WTC11 (cell line): ENCODE data around the gene RNF126. TPM values are rescaled to one million over a fixed set of nuclear protein-coding genes. Genes with fewer than 3 reads are reported as not detected.

Source experiments
- ATAC-seq: fragments of 200-7000 bp; cut with Tn5 transposase; 2 replicates; pipeline ENCODE4 v1.10.0; 2021; ENCODE audit warnings: mild to moderate bottlenecking, moderate library complexity
- CTCF ChIA-PET: fragments of 300-600 bp; sonication (Branson Sonifier 250); formaldehyde crosslinking; loops from one replicate; lab custom pipeline; 2021; ENCODE audit warnings: antibody characterized with exemption; lab: Charles Lee
- POLR2A ChIA-PET: fragments of 350-600 bp; sonication (Branson Sonifier 250); formaldehyde crosslinking; loops from one replicate; lab custom pipeline; 2021; ENCODE audit warnings: antibody characterized with exemption; lab: Charles Lee
- DNase-seq: peaks from one replicate; pipeline ENCODE4 v3.0.0; 2021; ENCODE audit warnings: low spot score
- H3K27ac Mint-ChIP-seq: 2 replicates; pipeline ENCODE4 v1.8.0; 2021; ENCODE audit warnings: mixed read lengths
- H3K27me3 Mint-ChIP-seq: 2 replicates; pipeline ENCODE4 v1.8.0; 2021; ENCODE audit warnings: low read depth, mild to moderate bottlenecking, moderate library complexity, mixed read lengths
- H3K36me3 Mint-ChIP-seq: 2 replicates; pipeline ENCODE4 v1.8.0; 2021; ENCODE audit warnings: mixed read lengths
- H3K4me1 Mint-ChIP-seq: 2 replicates; pipeline ENCODE4 v1.8.0; 2022; ENCODE audit warnings: mixed read lengths
- H3K4me3 Mint-ChIP-seq: 2 replicates; pipeline ENCODE4 v1.8.0; 2021; ENCODE audit warnings: mild to moderate bottlenecking, moderate library complexity, mixed read lengths
- H3K9me3 Mint-ChIP-seq: 2 replicates; pipeline ENCODE4 v1.8.0; 2021; ENCODE audit warnings: mixed read lengths
- CREB1 ChIP-seq: sonication (generic); formaldehyde crosslinking; IDR thresholded peaks from 2 replicates; pipeline ENCODE4 v1.8.0; 2023; ENCODE audit warnings: mild to moderate bottlenecking, missing genetic modification reagents
- CTCF ChIP-seq: fragments of 200-600 bp; IDR thresholded peaks from 2 replicates; pipeline ENCODE4 v1.8.0; 2022; ENCODE audit warnings: antibody characterized with exemption
- ELF4 ChIP-seq: sonication (generic); formaldehyde crosslinking; IDR thresholded peaks from 2 replicates; pipeline ENCODE4 v1.8.1; 2022; ENCODE audit warnings: low read depth, mild to moderate bottlenecking, moderate library complexity, missing genetic modification reagents
- HMGA2 ChIP-seq: fragments of 250-450 bp; sonication (Bioruptor Pico); IDR thresholded peaks from 2 replicates; pipeline ENCODE4 v1.4.0; 2021; ENCODE audit warnings: mild to moderate bottlenecking, moderate library complexity
- MAX ChIP-seq: sonication (generic); formaldehyde crosslinking; IDR thresholded peaks from 2 replicates; pipeline ENCODE4 v1.8.0; 2022; ENCODE audit warnings: mild to moderate bottlenecking, missing genetic modification reagents
- MXD4 ChIP-seq: fragments of 250-450 bp; sonication (Bioruptor Pico); IDR thresholded peaks from 2 replicates; pipeline ENCODE4 v1.8.0; 2021; ENCODE audit warnings: mild to moderate bottlenecking, moderate library complexity, borderline replicate concordance
- PRDM15 ChIP-seq: sonication (generic); formaldehyde crosslinking; IDR thresholded peaks from 2 replicates; pipeline ENCODE4 v1.8.0; 2022; ENCODE audit warnings: missing genetic modification reagents
- SOX15 ChIP-seq: fragments of 250-450 bp; sonication (Bioruptor Pico); IDR thresholded peaks from 2 replicates; pipeline ENCODE4 v1.9.0; 2021; ENCODE audit warnings: mild to moderate bottlenecking
- ZBTB21 ChIP-seq: sonication (generic); formaldehyde crosslinking; IDR thresholded peaks from 2 replicates; pipeline ENCODE4 v1.8.1; 2023; ENCODE audit warnings: mild to moderate bottlenecking, missing genetic modification reagents, borderline replicate concordance
- ZNF121 ChIP-seq: sonication (generic); formaldehyde crosslinking; IDR thresholded peaks from 2 replicates; pipeline ENCODE4 v1.8.0; 2023; ENCODE audit warnings: missing genetic modification reagents
- ZNF317 ChIP-seq: sonication (generic); formaldehyde crosslinking; IDR thresholded peaks from 2 replicates; pipeline ENCODE4 v1.8.1; 2023; ENCODE audit warnings: low read depth, mild to moderate bottlenecking, moderate library complexity, missing genetic modification reagents, borderline replicate concordance
- ZNF512 ChIP-seq: sonication (generic); formaldehyde crosslinking; IDR thresholded peaks from 2 replicates; pipeline ENCODE4 v1.8.1; 2022; ENCODE audit warnings: missing genetic modification reagents, borderline replicate concordance
- ZNF671 ChIP-seq: fragments of 250-450 bp; sonication (Bioruptor Pico); IDR thresholded peaks from 2 replicates; pipeline ENCODE4 v1.8.0; 2021; ENCODE audit warnings: mild to moderate bottlenecking
- total RNA-seq: library from RNA; stranded (reverse); gene quantifications from 3 replicates; pipeline ENCODE4 v1.2.3, GENCODE V29; 2021

Gene RNF126
- total RNA-seq, 1 experiment from 2014 or later = 84.4 TPM

GRCh38 chr19:644789-645188 lies 18.2 kb downstream of the RNF126 start:
- ATAC-seq = no peak
- POLR2A ChIA-PET = no interaction called here
- CTCF ChIA-PET = interaction anchor here (0.8 kb wide), 1 partner anchor 89 kb away, joined by 3 read pairs; no protein-coding TSS in a partner anchor
- no peak overlapping the region for H3K27ac Mint-ChIP-seq
- no peaks in the 10 kb centered on the region for H3K4me1 Mint-ChIP-seq
- TF ChIP-seq HMGA2 (CRISPR knock-in tag) (no peak), ZNF512 (CRISPR knock-in tag) (no peak), ZBTB21 (CRISPR knock-in tag) (no peak), ELF4 (CRISPR knock-in tag) (no peak)
- no peak for DNase-seq
- H3K9me3 Mint-ChIP-seq = no peaks in the 10 kb centered on the region
- no peaks in the 10 kb centered on the region; the same call in 1 of the 2 replicates for H3K36me3 Mint-ChIP-seq
- H3K4me3 Mint-ChIP-seq = no peak overlapping the region
- no peaks in the 10 kb centered on the region for H3K27me3 Mint-ChIP-seq

GRCh38 chr19:644363-644762 lies 18.7 kb downstream of the RNF126 start:
- ATAC-seq = no peak
- POLR2A ChIA-PET = no interaction called here

More at GRCh38 chr19:644363-644762, 18.7 kb downstream of the RNF126 start:
- peaks cover 1% of the 10 kb centered on the region for H3K4me1 Mint-ChIP-seq
- H3K9me3 Mint-ChIP-seq = no peaks in the 10 kb centered on the region
- CTCF ChIA-PET = no interaction called here
- no peak for DNase-seq
- H3K36me3 Mint-ChIP-seq = no peaks in the 10 kb centered on the region; the same call in 1 of the 2 replicates
- TF ChIP-seq ZNF317 = no peak
- TF ChIP-seq ZNF671 (CRISPR knock-in tag) = no peak
- TF ChIP-seq ZNF121 (CRISPR knock-in tag) = no peak
- TF ChIP-seq SOX15 (CRISPR knock-in tag) = no peak
- no peak for TF ChIP-seq PRDM15 (CRISPR knock-in tag)
- no peak for TF ChIP-seq MAX (CRISPR knock-in tag)
- no peak for TF ChIP-seq MXD4 (CRISPR knock-in tag)
- no peak for TF ChIP-seq CREB1 (CRISPR knock-in tag)
- TF ChIP-seq CTCF = no peak
- H3K27me3 Mint-ChIP-seq = peaks cover 2% of the 10 kb centered on the region
- H3K4me3 Mint-ChIP-seq = no peak overlapping the region
- H3K27ac Mint-ChIP-seq = no peak overlapping the region
